Effector CD4-positive, alpha-beta T cell (primary cell): ENCODE results near the gene GNL3.

Source experiments
- DNase-seq: peaks from one replicate; pipeline ENCODE4 v3.0.0-alpha.2; 2020

The GNL3 gene

DNA sequence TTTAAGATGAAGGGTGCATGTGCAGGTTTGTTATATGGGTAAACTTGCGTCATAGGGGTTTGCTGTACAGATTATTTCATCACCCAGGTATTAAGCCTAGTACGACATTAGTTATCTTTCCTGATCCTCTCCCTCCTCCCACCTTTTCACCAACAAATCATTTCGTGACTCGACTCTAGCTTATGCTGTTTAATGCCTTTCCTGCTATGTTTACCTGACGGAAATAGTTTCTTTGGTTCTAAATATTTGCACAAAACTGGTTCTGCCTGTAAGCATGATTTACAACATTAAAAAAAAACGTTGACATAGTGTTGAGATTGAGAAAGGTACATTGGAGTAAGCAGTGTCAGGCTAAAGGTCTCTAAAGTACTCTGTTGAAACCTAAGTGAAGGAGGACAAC, 2.4 kb downstream of the GNL3 start:
- no peak for DNase-seq

DNA sequence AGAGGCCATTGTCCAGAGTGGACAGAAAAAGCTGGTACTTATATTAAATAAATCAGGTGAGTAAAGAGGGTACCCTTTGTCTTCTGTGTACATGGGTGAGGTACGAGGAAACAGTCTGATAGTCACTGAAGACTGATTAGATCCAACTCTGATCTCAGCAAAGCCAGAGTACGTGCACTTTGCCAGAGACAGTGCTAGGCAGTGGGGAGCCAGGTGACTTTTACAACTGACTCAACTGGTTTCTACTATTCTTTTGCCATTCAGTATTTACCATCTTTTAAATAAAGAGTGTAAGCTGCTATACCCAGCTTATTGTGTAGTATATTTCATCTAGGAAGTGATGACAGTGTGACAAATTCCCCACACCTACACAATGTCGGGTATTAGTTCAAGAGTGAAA, 3.3 kb downstream of the GNL3 start:
- no peak for DNase-seq

DNA sequence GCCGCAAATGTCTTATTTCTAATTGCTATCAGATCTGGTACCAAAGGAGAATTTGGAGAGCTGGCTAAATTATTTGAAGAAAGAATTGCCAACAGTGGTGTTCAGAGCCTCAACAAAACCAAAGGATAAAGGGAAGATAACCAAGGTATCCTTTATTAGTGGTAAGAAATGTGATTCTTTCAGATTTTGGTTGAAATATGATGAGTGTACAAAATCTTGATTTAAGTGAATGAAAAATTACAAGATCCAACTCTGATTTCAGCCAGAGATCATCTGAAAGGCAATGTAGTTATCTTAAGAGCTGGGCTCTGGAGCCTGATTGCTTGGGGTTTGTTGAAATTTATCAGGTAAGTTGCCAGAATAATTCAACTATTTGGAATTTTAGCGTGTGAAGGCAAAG, 4.7 kb downstream of the GNL3 start:
- no peak for DNase-seq

DNA sequence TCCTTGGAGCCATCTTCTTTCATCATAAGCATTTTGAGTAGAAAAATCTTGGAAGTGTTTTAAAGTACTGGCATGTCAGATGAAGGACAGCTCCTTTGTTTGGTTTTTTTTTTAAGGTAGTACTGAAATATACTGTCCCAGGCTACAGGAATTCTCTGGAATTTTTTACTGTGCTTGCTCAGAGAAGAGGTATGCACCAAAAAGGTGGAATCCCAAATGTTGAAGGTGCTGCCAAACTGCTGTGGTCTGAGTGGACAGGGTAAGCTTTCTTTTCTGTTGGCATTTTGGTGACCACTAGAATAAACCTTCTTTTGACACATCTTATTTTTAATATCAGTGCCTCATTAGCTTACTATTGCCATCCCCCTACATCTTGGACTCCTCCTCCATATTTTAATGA, 7.2 kb downstream of the GNL3 start:
- no peak for DNase-seq

DNA sequence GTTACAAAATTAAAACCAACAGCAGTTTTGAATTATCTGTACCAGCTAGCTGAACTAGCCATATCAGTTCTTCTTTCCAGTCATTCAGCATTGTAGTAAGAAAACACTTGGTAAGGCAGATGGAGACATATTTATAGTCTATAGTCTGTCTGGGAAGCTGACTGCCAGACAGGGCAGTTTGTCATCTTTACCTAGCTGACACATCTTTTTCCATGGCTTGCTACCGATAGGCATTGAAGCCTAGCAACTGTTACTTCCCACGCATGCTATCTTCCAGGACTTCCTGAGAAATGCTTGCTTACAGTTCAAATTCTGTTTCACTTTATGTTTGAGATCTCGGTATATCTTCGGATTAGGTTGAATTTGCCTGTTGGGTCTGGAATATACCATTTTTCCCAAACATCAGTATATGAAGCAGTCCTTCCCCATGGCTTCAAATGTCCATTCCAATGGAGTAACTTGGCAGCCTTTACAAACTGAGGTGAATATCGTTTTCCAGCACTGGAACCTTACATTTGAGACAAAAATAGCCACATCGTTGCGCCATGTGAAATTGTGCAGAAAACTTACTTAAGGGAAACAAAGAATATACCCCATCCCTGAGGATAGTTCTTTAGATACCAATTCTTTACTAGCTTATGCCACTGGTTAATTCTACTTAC, 8.8 kb downstream of the GNL3 start:
- no peak for DNase-seq

DNA sequence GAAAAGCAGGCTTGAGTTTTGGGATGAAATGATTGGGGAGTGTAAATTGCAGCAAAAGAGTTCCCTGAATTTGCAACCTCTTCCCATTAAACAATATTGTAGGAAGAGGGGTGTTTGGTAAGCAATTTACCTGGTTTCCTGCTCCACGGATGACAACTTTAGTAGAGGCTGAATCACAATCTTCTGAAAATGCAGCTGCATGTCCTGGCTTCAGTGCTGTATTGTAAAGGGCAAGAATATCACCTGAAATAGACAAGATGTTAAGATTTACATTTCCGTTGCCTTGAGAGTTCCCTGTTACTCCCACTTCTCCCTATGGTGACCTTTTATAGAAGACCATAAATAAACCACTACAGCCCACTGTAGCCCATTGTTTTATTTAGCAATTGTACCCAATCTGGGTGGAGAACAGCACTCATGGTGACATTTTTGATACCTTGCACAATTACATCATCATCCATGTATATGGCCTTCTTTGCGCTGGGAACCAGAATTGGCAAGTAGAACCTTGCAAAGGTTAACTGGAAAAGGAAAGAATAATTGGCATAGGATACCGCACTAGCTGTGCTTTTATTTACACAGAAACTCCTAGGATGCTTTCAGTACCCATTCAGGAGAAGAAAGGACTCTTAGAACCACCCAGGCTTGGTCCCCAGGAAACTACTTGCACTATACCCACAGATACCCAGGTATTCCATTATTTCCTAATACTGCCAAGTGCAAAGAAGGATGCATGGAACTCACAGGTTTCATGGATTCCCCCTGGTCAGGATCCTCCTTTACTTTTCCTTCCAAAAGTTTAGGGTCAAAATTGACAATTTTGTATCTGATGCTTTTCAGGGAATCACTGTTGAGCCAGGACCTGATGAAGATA, 10.2 kb downstream of the GNL3 start:
- no peak for DNase-seq

DNA sequence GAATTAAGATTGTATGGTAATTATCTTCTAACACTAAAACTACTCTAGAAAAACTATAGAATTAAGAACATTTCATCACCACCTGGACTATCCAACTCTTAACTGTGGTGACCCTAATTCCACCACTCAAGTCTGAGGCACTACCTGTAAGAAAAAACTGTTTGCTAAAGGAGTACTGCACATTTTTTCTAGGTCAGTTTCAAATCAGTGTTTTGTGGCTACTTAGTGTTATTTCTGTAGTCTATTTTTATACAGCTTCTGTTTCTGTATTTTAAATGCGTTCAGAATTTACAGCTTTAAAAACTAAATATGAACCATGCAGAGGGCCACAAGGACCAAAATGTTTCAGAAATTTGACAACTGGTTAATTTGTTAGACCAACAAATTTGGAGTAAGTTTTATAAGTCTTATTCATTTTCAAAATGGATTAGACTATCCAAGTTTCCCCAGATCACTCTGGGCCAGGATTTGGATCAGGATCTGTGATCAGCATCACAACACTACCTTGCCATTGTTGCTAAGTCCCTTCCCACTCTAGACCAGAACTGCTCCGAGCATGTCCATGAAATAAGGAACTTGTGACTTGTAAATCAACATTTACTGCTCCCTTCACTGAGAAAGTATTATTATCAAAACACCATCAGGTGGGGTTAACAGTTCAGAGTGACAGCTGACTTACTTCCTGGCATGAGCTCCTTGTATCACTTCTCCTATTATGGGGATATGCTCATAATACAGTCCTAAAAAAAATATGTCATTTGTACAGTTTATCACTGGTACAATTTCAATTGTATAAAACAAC, 11.2 kb downstream of the GNL3 start:
- DNase-seq = no peak

DNA sequence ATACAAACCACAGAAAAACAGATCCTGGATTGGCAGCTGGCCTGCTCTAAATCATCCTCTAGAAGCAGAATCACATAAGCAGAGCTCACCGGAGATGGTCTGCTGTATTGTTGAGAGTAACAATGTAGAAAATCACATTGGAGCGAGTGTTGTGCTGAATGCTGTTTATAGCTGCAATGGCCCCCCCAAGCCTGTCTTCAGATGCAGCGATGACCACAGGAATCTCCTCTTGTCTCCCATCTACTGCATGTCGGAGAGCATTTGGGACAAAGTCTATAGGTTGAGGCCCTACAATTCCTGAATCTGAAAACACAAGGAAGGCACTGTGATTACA, 11.8 kb downstream of the GNL3 start:
- DNase-seq = no peak

DNA sequence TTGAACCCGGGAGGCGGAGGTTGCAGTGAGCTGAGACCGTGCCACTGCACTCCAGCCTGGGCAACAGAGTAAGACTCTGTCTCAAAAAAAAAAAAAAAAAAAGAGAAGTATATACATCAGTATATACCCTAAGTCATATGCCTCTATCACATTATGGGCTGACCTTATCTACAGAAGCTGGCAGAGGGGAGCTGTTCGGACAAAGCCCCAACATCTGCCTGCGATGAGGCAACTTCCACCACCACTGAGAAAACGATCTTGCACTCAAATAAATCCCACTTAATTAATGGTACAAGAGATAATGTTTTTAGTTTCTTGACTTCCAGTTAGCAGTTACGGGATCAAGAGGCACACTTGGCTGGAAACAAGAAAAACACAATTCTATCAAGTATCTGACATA, 17.5 kb downstream of the GNL3 start:
- no peak for DNase-seq

DNA sequence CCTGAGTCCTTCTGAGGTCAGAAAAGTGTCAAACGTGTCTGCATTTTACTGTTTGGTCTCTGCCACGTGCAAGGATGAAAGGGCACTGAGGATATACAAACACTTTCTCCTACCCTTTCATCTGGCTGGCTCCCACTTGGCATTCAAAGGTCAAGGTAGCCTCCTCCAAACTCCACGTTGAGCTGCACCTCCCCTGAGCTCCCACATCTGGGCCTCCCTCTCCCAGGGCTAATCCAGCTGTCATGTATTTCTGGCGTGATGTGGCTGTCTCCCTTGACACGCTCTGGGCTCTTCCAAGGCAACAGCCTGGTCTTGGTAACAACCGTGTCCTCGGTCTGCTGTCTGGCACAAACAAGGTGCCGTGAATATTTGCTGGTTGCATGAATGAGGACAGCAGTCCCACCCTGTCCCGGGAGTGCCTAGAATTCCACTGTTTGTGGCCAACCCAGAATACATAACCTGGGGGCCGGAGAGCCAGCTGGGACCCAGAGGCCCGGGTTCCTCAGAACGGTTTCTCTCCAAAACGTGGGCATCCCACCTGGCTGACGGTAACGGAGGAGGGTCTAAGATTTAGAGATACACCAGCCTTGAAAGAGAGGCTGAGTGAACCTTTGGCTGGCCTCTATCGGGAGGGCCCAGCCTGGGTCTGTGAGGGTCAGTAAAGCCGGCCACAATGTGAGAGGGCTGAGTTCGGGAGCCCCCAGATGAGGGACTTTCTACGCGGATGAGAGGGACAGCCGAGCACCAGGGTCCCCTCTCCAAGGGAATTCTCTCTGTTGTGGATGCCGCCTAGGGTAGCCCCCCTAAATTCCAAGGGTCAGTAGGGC, 19.0 kb downstream of the GNL3 start:
- DNase-seq = no peak

DNA sequence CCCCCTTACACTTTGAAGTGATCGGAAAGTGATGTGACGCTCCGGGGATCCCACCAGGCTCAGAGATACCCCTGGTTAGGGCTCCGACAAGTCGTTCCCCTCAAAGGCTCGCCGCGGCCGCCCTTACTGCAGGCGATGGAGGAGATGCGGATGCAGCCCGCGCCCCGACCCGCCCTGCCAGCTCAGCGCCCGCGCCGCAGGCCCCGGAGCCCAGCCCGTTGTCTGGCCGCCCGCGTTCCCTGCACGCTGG, 19.5 kb downstream of the GNL3 start:
- DNase-seq = no peak

DNA sequence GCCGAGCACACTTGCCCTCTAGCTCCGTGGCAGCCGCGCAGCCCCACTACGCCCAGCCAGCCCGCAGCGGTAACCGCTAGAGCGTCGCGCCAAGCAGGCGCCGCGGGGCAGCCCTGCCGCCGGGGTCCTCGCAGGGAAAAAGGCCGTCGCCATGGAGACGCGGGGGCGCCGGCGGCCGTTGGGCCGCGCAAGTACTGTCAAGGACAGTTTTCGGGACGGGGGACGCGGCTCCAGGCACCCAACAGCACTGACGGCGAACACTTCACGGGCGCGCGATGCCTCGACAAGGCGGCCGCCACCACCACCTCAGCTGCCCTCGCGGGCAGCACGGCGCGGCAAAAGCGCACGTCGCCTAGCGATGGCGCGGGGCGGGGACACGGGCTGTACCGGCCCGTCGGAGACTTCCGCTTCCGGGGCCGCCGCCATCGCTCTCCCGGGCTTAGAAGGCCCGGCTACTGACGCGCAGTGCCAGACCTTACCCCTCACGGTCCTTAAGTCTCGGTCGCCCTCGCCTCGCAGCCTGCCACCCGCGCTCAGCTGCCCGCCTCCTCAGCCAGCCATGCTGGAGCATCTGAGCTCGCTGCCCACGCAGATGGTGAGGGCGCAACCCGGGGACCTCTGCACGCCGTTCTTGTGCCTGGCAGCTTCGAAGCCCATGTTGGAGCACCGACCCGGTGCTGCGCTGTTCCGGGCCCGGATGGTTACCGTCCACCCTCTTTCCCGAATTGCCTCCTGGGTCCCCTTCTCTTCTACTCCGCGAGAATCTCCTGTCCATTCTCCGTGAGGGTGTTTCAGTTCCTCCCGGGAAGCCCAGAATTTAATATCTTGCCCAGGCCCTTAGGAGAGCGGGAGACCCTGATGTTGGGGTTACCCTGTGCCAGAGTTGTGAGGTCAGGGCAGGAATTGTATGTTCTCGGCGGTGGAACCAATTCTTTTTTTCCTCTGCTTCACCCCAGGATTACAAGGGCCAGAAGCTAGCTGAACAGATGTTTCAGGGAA, 20.2 kb downstream of the GNL3 start, which contains the start of the genes GLT8D1 and SPCS1:
Gene GLT8D1 (minus strand): TSS at position 104 of the 999 bp plus-strand sequence. CDS start 5,331 bp downstream, outside the sequence.
Gene SPCS1 (plus strand): TSS at position 419 of the 999 bp plus-strand sequence. CDS start 141 bp downstream, at position 560.
- DNase-seq = peak; percentile 82

DNA sequence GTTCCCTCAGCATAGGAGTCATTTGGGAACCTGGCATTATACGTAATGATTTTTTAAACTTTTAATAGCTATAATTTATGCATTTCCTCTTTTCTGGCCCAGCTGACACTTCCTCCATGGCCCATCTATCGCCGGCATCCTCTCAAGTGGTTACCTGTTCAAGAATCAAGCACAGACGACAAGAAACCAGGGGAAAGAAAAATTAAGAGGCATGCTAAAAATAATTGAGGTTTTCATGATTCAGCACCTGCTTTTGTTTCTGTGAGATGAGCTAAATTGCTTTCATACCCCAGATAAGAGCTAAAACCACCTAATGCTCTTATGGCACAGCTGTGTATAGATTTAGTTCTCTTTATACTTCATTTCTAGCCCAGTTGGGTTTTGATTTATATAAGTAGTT, 21.8 kb downstream of the GNL3 start:
- no peak for DNase-seq

DNA sequence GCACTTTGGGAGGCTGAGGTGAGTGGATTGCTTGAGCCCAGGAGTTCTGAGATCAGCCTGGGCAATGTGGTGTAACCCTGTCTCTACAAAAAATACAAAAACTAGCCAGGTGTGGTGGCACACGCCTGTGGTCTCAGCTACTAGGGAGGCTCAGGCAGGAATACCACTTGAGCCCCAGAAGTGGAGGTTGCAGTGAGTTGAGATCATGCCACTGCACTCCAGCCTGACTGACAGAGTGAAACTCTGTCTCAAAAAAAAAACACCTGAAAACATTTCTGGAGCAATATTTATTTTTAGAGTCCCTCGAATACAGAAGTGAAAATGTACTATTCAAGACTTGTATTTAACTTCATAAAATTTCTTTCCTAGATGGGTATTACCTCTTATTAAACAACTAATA, 24.7 kb downstream of the GNL3 start:
- DNase-seq = no peak

DNA sequence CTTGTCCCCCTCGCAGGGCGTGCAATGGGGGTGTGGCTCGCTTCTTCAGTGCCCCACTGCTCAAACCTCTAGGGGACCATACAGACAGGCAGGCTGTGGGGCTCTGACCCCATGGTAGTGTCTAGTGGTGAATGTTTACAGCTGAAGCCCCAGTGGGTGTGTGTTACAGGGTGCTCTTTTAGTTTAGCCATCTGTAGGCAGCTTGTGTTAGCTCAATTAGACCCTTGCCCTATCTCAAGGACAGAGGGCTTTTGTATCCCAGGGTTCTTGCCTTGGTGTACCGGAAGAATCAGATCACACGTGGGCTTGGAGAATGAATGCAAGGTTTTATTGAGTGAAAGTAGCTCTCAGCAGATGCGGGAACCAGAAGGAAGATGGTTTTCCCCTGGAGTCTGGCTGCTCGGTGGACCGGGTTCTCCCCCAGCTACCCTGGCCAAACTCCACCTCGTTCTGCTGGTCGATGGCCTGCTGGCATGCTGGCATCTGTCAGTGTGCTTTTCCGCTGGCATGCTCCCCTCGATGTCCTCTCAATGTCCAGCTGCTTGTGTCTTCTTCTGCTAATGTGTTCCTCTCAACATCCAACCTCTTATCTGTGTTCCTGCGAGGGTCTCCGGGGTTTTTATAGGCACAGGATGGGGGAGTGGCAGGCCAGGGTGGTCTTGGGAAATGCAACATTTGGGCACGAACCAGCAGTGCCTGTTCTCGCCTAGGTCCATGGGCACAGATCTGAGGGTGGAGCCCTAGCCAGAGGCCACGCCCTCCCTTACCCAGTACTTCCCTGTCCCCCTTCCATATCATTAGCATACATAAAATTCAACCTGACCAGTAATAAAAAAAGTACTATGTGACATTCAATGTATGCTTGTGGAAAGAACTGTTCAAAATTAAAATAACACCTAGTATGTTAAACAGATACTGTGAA, 26.7 kb downstream of the GNL3 start:
- DNase-seq = no peak

DNA sequence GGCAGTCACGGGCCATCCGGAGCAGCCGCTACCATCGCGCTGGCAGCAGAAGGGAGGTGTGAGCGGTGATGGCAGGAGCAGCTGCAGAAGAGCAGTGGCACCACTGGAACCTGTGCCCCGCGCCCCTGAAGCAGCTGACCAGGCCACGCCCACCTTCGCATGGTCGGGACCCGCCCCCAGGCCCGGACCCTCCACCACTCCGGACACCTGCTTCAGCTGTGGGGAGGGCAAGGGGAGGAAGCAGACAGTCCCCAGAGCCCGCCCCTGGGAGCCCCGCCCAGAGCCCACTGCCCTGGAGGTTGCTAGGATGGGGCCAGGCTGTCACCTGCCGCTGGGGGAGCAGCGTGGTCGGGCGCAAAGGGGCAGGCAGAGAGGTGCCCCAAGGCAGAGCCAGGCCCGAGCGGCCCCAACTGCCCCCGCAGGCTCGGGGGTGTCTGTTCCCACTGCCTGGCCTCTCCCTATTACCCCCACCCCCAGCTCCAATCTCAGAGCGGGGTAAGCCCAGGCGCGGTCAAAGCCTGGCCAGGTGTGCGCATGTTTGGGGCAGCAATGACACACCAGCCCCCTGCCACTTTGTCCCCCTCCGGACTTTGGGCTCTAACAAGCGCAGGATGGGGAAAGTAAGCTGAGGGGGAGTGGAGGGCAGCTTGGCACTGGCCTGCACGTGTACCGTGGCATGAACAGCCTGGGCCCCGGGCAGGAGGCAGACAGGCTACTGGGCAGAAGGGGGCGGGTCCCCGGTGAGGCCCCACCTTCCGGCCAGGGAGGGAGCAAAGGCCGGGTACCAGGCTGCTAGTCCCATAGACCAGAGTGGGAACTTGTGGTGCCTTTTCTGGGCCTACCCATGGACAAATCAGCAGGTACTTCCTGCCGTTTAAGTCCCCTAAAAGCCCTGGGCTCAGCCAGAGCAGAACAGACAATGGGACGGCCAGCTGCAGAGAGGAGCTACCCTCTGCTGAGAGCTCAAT, 28.8 kb downstream of the GNL3 start:
- no peak for DNase-seq

DNA sequence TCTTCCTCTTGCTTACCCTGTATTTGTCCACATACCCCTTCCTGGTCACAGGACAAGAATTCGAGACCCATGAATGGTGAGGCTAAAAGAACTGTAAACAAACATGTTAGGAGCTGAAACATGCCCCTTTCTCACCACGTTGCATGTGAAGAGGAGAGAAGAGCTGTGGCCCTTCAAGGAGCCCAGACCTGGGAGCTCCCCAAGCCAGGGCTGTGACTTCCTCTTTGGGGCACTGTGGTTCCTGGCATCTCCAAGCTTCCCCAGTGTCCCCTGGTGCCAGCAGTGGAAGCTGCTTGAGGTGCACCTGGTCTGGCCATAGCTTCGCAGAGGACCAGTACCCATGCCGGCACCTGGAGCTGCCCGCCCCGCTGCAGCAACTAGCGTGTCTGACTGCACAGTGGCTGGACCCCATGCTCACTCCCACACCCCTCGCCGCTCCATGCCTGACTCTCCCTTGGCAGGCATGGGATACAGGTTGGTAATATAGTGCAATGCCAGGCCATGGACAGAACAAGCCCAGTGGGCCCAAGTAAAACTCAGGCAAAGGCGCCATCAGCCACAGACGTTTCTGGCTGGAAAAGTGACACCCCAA, 30.0 kb downstream of the GNL3 start:
- DNase-seq = no peak

DNA sequence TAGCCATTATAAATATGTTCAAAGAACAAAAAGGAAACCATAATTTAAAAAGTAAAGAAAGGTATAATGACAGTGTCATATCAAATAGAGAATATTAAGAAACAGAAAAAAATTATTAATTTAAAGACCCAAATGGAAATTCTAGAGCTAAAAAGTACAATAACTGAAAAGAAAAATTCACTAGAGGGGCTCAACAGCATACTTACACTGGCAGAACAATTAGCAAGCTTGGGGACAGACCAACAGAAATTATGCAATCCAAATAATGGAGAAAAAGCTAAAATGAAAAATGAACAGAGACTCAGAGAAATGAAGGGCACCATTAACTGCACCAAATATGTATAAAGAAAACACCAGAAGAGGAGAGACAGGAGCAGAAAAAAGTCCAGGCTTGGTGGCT, 33.8 kb downstream of the GNL3 start:
- DNase-seq = no peak
